ENCODE data around the gene PRLHR. TPM values are rescaled to one million over a fixed set of nuclear protein-coding genes. Genes with fewer than 3 reads are reported as not detected.

The PRLHR gene
- total RNA-seq, 4 donors from 2014 or later = not detected

DNA sequence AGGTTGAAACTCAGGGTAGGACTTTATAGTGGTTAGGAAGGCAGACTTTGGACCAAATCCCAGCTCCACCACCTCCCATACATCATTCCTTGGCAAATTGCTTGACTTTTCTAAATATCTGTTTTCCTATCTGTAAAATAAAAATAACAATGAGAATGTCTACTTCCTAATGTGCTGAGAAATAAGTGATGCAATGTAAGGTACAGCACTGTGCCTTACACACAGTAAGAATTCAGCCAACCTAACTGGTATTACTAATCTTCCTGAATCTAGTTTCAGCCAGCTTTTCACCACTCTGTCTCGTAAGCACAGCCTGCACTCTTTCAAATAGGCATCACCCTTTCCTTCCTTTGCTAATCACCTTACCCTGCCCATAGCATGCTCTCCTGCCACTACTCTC lies 9.7 kb downstream of the PRLHR start:
- no peak overlapping the region for H3K4me3 ChIP-seq (ENCODE audit: low read depth, poor library complexity, severe bottlenecking)
- no peak for TF ChIP-seq POLR2A (IDR thresholded peaks at IDR 0.05)
- TF ChIP-seq, protein P1, sequence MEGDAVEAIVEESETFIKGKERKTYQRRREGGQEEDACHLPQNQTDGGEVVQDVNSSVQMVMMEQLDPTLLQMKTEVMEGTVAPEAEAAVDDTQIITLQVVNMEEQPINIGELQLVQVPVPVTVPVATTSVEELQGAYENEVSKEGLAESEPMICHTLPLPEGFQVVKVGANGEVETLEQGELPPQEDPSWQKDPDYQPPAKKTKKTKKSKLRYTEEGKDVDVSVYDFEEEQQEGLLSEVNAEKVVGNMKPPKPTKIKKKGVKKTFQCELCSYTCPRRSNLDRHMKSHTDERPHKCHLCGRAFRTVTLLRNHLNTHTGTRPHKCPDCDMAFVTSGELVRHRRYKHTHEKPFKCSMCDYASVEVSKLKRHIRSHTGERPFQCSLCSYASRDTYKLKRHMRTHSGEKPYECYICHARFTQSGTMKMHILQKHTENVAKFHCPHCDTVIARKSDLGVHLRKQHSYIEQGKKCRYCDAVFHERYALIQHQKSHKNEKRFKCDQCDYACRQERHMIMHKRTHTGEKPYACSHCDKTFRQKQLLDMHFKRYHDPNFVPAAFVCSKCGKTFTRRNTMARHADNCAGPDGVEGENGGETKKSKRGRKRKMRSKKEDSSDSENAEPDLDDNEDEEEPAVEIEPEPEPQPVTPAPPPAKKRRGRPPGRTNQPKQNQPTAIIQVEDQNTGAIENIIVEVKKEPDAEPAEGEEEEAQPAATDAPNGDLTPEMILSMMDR (IDR thresholded peaks at IDR 0.05) = no peak
- intact Hi-C loops (cut with DNase I; ENCODE audit: low total_unique reads) = no loop called here
- WGBS, 2 donors = 58 to 71% methylated on average over 1 of the region's 1 CpG
- DNase-seq (ENCODE audit: low spot score in 2 of 2) = no peak

DNA sequence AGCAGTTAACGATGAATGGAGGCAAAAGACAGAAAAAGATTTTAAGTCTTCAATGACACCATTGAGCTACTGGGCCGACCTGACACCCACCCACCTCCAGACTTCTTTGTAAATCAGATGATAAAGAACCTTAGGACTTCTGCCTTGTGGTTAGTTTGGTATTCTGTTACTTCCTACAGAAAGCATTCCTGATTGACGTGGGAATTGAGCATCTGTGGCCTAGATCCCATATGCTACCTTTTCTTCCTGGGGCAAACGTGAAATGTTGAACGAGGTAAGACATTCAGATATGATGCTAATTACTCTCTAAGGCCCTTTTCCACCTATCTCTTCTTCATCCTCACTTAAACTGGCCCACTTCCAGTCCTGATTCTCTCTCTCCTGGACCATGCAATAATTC lies 10.2 kb downstream of the PRLHR start:
- no peak for DNase-seq (ENCODE audit: low spot score in 2 of 2)
- 85 to 89% methylated on average over 5 of the region's 5 CpGs for WGBS, 2 donors
- no peak for TF ChIP-seq POLR2A (IDR thresholded peaks at IDR 0.05)
- TF ChIP-seq, protein P1 (IDR thresholded peaks at IDR 0.05) = no peak
- H3K4me3 ChIP-seq (ENCODE audit: low read depth, poor library complexity, severe bottlenecking) = no peak overlapping the region
- intact Hi-C loops (cut with DNase I; ENCODE audit: low total_unique reads) = no loop called here

DNA sequence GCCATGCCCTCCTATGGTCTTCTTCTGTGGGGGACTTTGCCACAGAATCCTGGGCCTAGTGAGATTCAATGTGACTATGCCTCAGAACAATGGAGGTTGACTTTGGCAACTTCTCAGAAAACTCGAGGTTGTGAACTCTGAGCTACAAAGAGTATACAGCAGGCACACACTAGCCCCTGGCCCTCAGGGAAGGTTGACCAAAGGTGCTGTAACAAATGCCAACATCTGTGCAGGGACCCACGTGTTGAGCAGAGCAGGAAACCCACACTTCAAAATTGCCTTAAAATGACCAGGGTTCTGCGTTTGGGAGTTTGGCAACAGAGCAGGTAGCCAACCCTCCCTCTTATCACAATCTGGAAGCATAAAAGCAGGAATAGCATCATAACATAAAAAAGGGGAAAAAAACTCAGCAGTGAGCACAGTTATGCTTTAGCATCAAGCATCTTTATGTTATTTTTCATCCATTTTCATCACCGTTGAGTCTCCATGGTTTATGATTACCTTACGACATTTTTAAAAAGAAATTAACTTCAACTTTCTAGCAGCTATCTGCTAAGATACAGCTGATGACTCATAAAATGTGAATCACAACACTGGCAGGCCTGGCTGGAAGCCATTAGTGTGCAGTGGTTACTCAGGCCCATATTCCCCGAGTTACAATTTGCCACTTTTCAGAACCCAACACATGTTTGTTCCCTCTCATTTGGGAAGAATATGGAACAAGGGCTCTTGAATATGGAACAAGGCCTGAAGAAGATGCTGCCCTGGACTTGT lies 11.1 kb downstream of the PRLHR start:
- peak in 1 of 2 donors; percentile 46 for DNase-seq (ENCODE audit: low spot score in 2 of 2)
- intact Hi-C loops (cut with DNase I; ENCODE audit: low total_unique reads) = no loop called here
- WGBS, 2 donors = 47 to 62% methylated on average over 6 of the region's 6 CpGs
- no peak overlapping the region for H3K4me3 ChIP-seq (ENCODE audit: low read depth, poor library complexity, severe bottlenecking)
- TF ChIP-seq POLR2A (IDR thresholded peaks at IDR 0.05) = no peak
- TF ChIP-seq, protein P1 (IDR thresholded peaks at IDR 0.05) = no peak

DNA sequence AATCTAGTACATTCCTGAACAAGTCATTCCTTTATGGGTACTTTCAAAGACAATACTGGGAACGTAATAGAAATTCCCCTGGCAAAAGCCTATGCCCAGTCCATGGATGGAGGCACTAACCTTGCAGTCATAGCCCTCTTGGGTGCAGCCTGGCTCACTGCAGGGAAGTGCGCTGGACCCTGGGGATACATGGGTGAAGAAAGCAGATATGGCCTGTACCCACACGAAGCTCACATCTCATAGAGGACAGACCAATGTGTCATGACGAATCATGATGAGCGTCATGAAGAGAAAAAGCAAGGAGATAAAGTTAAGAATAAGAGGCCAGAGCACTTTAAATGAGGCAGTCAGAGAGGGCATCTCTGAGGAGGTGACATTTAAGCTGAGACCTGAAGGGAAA lies 11.8 kb downstream of the PRLHR start:
- peak in 1 of 2 donors; percentile 20 for DNase-seq (ENCODE audit: low spot score in 2 of 2)
- TF ChIP-seq, protein P1 (IDR thresholded peaks at IDR 0.05) = no peak
- TF ChIP-seq POLR2A (IDR thresholded peaks at IDR 0.05) = no peak
- intact Hi-C loops (cut with DNase I; ENCODE audit: low total_unique reads) = no loop called here
- WGBS, 2 donors = 90 to 94% methylated on average over 5 of the region's 5 CpGs
- no peak overlapping the region for H3K4me3 ChIP-seq (ENCODE audit: low read depth, poor library complexity, severe bottlenecking)

DNA sequence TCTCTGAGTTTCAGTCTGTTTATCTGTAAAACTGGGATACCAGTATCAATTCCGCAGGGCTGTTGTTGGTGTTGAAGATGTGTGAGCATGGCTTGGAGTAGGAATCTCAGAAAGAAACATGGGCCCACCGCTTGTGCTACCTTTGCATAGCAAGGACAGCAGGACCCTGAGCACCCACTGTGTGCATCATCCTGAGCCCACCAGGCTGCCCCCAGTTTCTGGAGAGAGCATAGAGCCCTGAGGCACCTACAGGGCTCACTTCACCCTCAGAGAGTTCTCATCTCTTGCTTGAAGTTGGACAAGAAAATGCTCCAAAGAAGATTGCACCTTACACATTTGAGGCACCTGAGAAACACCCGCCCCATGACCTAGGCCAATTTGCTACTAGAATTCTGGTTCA lies 12.9 kb downstream of the PRLHR start:
- intact Hi-C loops (cut with DNase I; ENCODE audit: low total_unique reads) = no loop called here
- TF ChIP-seq POLR2A (IDR thresholded peaks at IDR 0.05) = no peak
- TF ChIP-seq, protein P1 (IDR thresholded peaks at IDR 0.05) = no peak
- DNase-seq (ENCODE audit: low spot score in 2 of 2) = peak in 1 of 2 donors; percentile 25
- 93 to 96% methylated on average over 3 of the region's 3 CpGs for WGBS, 2 donors
- H3K4me3 ChIP-seq (ENCODE audit: low read depth, poor library complexity, severe bottlenecking) = no peak overlapping the region

DNA sequence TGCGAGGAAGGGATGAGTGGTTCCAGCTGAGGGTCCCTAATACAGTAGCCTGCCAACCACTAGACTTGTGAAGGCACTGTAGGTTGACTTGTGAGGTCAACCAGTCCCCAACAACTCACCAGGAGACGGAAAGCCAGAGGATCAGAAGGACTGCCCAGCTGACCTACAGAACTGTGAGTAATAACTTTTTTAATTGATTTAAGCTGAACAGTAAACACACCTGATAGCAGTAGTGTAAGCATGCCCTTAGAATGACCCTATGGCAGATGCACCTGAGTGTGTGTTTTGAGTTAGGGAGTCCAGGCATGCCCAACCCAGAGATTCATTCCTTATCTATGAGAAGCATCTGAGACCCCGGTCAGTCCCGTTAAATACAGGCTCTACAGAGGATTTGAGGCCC lies 14.1 kb downstream of the PRLHR start:
- H3K4me3 ChIP-seq (ENCODE audit: low read depth, poor library complexity, severe bottlenecking) = no peak overlapping the region
- 65 to 79% methylated on average over 4 of the region's 4 CpGs for WGBS, 2 donors
- TF ChIP-seq POLR2A (IDR thresholded peaks at IDR 0.05) = no peak
- TF ChIP-seq, protein P1 (IDR thresholded peaks at IDR 0.05) = no peak

More for the DNA sequence above, 14.1 kb downstream of the PRLHR start:
- no peak for DNase-seq (ENCODE audit: low spot score in 2 of 2)
- intact Hi-C loops (cut with DNase I; ENCODE audit: low total_unique reads) = no loop called here

All from lower leg skin (tissue), 4 donors.